ENCODE results near the gene SLCO2A1. TPM values are rescaled to one million over a fixed set of nuclear protein-coding genes. Genes with fewer than 3 reads are reported as not detected.
A peak's percentile ranks its signal among the peaks of the same experiment; 100 is the strongest.

Gene SLCO2A1
- total and polyA plus RNA-seq, 2 donors (not counting 1 experiment from before 2014, with no cell fraction given) = not detected

DNA sequence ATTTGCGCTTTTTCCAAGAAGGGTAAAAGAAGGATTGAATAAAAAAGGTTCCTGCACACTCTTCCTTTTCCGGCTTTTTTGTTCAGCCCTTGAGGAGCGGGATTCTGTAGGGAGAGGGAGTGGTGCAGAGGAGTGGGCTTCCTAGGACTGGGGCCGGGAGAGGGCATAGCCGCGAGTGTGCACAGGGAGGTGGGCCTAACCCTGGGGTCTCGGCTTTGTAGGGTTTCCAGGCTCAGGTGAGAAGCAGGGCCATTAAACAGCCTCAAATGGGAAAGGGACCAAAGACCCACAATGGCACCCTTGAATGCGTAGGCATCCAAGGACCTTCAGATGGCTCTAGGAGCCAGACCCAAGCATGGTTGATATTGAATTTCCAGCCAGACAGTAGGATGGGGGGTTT lies 98.6 kb downstream of the SLCO2A1 start:
- Histone ChIP-seq H2AFZ (ENCODE audit: insufficient read depth, low read depth, low read length, poor library complexity, severe bottlenecking) (no peak overlapping the region), H3K9ac (ENCODE audit: low read length) (no peak overlapping the region), H3K27me3 (replicated peaks in 1 of 4; ENCODE audit: control extremely low read depth in 1 of 4, control insufficient read depth in 3 of 4, insufficient read depth in 4 of 4, low read length in 3 of 4) (peaks cover 0 to 26% (median 5%) of the 10 kb centered on the region in 4 experiments), H3K79me2 (ENCODE audit: control insufficient read depth, insufficient read depth, low read length) (no peaks in the 10 kb centered on the region), H3K4me1 (ENCODE audit: control insufficient read depth in 2 of 2, insufficient read depth in 2 of 2, low read length in 2 of 2) (peaks cover 12 to 14% of the 10 kb centered on the region in 2 donors), H3K9me3 (ENCODE audit: control extremely low read depth in 1 of 3, control insufficient read depth in 2 of 3, insufficient read depth in 1 of 3, low read length in 2 of 3) (peaks cover 0 to 4% (median 0%) of the 10 kb centered on the region in 3 donors), H4K20me1 (ENCODE audit: control insufficient read depth, insufficient read depth, low read length, poor library complexity, severe bottlenecking) (no peaks in the 10 kb centered on the region), H3K27ac (ENCODE audit: low read length in 2 of 2) (no peak overlapping the region), H3K36me3 (replicated peaks in 1 of 2; ENCODE audit: control extremely low read depth in 1 of 2, control insufficient read depth in 1 of 2, extremely low read depth in 1 of 2, insufficient read depth in 2 of 2, low read length in 1 of 2) (no peaks in the 10 kb centered on the region), H3K4me2 (replicated peaks; ENCODE audit: low read depth, low read length, poor library complexity, severe bottlenecking) (no peak overlapping the region), H3K4me3 (ENCODE audit: control extremely low read depth in 1 of 5, extremely low read depth in 1 of 5, insufficient read depth in 1 of 5, low read depth in 2 of 5, low read length in 4 of 5) (no peak overlapping the region)
- intact Hi-C loops (cut with micrococcal nuclease) = no loop called here
- TF ChIP-seq EZH2 (IDR thresholded peaks at IDR 0.05; ENCODE audit: borderline replicate concordance, insufficient read depth, low read depth, low read length, poor library complexity, severe bottlenecking) = no peak
- TF ChIP-seq, protein P1, sequence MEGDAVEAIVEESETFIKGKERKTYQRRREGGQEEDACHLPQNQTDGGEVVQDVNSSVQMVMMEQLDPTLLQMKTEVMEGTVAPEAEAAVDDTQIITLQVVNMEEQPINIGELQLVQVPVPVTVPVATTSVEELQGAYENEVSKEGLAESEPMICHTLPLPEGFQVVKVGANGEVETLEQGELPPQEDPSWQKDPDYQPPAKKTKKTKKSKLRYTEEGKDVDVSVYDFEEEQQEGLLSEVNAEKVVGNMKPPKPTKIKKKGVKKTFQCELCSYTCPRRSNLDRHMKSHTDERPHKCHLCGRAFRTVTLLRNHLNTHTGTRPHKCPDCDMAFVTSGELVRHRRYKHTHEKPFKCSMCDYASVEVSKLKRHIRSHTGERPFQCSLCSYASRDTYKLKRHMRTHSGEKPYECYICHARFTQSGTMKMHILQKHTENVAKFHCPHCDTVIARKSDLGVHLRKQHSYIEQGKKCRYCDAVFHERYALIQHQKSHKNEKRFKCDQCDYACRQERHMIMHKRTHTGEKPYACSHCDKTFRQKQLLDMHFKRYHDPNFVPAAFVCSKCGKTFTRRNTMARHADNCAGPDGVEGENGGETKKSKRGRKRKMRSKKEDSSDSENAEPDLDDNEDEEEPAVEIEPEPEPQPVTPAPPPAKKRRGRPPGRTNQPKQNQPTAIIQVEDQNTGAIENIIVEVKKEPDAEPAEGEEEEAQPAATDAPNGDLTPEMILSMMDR (IDR thresholded peaks at IDR 0.05) = no peak
- POLR2A ChIA-PET = no interaction called here
- 91% methylated on average over 8 of the region's 8 CpGs for WGBS (ENCODE audit: insufficient coverage)
- no peak overlapping the region for H3K4me3 Mint-ChIP-seq
- no peaks in the 10 kb centered on the region for H3K9me3 Mint-ChIP-seq (ENCODE audit: insufficient read depth)
- peaks cover 24% of the 10 kb centered on the region for H3K27me3 Mint-ChIP-seq
- H3K4me1 Mint-ChIP-seq = peaks cover 13% of the 10 kb centered on the region
- CTCF ChIA-PET = no interaction called here
- ATAC-seq (ENCODE audit: low read depth) (no peak), DNase-seq (no peak)
- H3K27ac Mint-ChIP-seq = no peak overlapping the region

DNA sequence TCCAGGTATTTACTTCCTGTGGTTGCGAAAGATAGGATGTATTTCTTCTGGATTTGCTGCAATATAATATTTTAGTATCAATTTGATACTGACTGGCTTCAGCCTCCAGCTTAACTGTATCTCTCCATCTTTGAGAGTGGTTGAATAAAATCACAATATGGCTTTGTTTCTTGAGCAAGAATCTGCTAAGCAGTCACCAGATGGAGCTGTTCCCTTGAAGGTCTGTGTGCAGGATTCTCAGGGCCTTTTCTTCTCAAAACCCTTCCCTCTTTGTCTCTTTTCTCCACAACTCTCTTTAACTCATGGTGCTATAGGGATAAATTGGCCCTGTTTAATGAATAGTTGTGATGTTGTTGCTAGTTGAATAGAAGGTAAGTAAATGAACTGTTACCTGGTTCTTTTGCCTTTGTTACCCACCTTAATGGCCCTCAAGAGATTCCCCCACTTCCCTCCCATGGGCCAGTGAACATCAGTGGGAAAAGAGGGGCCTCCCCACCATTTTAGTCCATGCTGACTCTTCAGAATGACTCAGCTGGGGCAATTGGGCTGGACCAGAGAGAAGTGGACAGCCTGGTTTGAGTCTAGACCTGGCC lies 99.3 kb downstream of the SLCO2A1 start:
- POLR2A ChIA-PET = no interaction called here
- H3K27ac ChIP-seq (ENCODE audit: low read length in 2 of 2) = no peak overlapping the region
- H3K9me3 ChIP-seq (ENCODE audit: control extremely low read depth in 1 of 3, control insufficient read depth in 2 of 3, insufficient read depth in 1 of 3, low read length in 2 of 3) = peaks cover 0 to 4% (median 0%) of the 10 kb centered on the region in 3 donors
- no peak overlapping the region for H3K4me3 Mint-ChIP-seq
- DNase-seq (peak; percentile 12), ATAC-seq (ENCODE audit: low read depth) (no peak)
- no peaks in the 10 kb centered on the region for H3K9me3 Mint-ChIP-seq (ENCODE audit: insufficient read depth)
- H3K36me3 ChIP-seq (replicated peaks in 1 of 2; ENCODE audit: control extremely low read depth in 1 of 2, control insufficient read depth in 1 of 2, extremely low read depth in 1 of 2, insufficient read depth in 2 of 2, low read length in 1 of 2) = no peaks in the 10 kb centered on the region
- H3K4me3 ChIP-seq (ENCODE audit: control extremely low read depth in 1 of 5, extremely low read depth in 1 of 5, insufficient read depth in 1 of 5, low read depth in 2 of 5, low read length in 4 of 5) = no peak overlapping the region
- intact Hi-C loops (cut with micrococcal nuclease) = no loop called here
- TF ChIP-seq, protein P1 (IDR thresholded peaks at IDR 0.05) = peak; percentile 29
- no peak for TF ChIP-seq EZH2 (IDR thresholded peaks at IDR 0.05; ENCODE audit: borderline replicate concordance, insufficient read depth, low read depth, low read length, poor library complexity, severe bottlenecking)
- CTCF ChIA-PET = no interaction called here
- H4K20me1 ChIP-seq (ENCODE audit: control insufficient read depth, insufficient read depth, low read length, poor library complexity, severe bottlenecking) = no peaks in the 10 kb centered on the region
- peaks cover 22% of the 10 kb centered on the region for H3K27me3 Mint-ChIP-seq
- H3K27me3 ChIP-seq (replicated peaks in 1 of 4; ENCODE audit: control extremely low read depth in 1 of 4, control insufficient read depth in 3 of 4, insufficient read depth in 4 of 4, low read length in 3 of 4) = peaks cover 0 to 26% (median 5%) of the 10 kb centered on the region in 4 experiments
- no peak overlapping the region for H2AFZ ChIP-seq (ENCODE audit: insufficient read depth, low read depth, low read length, poor library complexity, severe bottlenecking)
- no CpG with 5 or more reads among the region's 1 CpG for WGBS (ENCODE audit: insufficient coverage)
- no peaks in the 10 kb centered on the region for H3K79me2 ChIP-seq (ENCODE audit: control insufficient read depth, insufficient read depth, low read length)
- H3K4me1 ChIP-seq (ENCODE audit: control insufficient read depth in 2 of 2, insufficient read depth in 2 of 2, low read length in 2 of 2) = peaks cover 12 to 14% of the 10 kb centered on the region in 2 donors
- no peak overlapping the region for H3K27ac Mint-ChIP-seq
- no peak overlapping the region for H3K4me2 ChIP-seq (replicated peaks; ENCODE audit: low read depth, low read length, poor library complexity, severe bottlenecking)
- H3K4me1 Mint-ChIP-seq = peaks cover 13% of the 10 kb centered on the region
- H3K9ac ChIP-seq (ENCODE audit: low read length) = no peak overlapping the region
